Muscle layer of duodenum (tissue), 2 donors: ENCODE measurements around the gene RNASE12.
"Not testable (repeated sequence)": the region's sequence is repeated elsewhere in the genome, so short reads cannot be mapped to it uniquely, and the experiment has no call there.

Source experiments
- H3K27ac ChIP-seq: one replicate; pipeline ENCODE4 v1.7.0; 2013; ENCODE audit warnings: mild to moderate bottlenecking, low read length
- H3K27me3 ChIP-seq: one replicate; pipeline ENCODE4 v1.7.0; 2013; ENCODE audit warnings: low read depth, mild to moderate bottlenecking, control low read depth, low read length
- H3K36me3 ChIP-seq, 2 donors: one replicate each; pipeline ENCODE4 v1.7.0; 2013; ENCODE audit warnings: low read length in 2 of 2, control low read depth in 1 of 2, mild to moderate bottlenecking in 1 of 2; ENCODE audit not compliant: insufficient read depth in 2 of 2, control insufficient read depth in 1 of 2
- H3K4me1 ChIP-seq, 2 donors: one replicate each; pipeline ENCODE4 v1.7.0; 2013; ENCODE audit warnings: low read length in 2 of 2, mild to moderate bottlenecking in 2 of 2, control low read depth in 1 of 2, moderate library complexity in 1 of 2; ENCODE audit not compliant: insufficient read depth in 2 of 2, control insufficient read depth in 1 of 2
- H3K4me3 ChIP-seq, 2 donors: one replicate each; pipeline ENCODE4 v1.7.0; 2013; ENCODE audit warnings: low read length in 2 of 2, low read depth in 1 of 2, mild to moderate bottlenecking in 1 of 2
- H3K9me3 ChIP-seq, 2 donors: one replicate each; pipeline ENCODE4 v1.7.0; 2013; ENCODE audit warnings: low read length in 2 of 2, control low read depth in 1 of 2, mild to moderate bottlenecking in 1 of 2; ENCODE audit not compliant: control insufficient read depth in 1 of 2
- donor health status: healthy.

Gene RNASE12

DNA sequence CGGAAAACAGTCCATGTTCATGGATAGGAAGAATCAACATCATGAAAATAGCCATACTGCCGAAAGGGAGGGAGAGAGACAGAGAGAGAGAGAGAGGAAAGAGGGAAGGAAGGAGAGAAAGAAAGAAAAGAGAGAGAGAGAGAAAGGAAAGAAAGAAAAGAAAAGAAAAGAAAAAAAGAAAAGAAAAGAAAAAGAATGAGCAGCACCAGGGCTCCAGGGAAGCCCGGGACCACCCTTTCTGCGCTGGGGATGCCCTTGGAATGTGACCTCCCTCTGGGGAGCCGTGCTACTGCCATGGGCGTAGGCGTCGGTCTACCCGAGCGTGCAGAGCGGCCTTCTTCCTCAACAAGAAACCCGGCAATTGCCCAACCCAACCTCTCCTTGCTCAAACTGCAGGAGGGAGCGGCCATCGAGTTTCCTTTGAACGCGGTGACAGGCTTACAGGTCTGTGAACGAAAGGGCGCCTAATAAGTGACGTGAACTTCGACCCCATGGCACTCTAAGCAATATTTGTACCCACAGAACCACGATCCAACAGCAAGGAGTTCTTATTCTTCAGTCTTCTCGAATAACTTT is 33.4 kb upstream of the RNASE12 start:
- peak overlapping the region; percentile 39 to 49 for H3K4me3 ChIP-seq
- peaks cover 0 to 20% of the 10 kb centered on the region in 2 donors for H3K4me1 ChIP-seq
- peak overlapping the region; percentile 9 for H3K27ac ChIP-seq
- H3K36me3 ChIP-seq = no peaks in the 10 kb centered on the region
- no peaks in the 10 kb centered on the region for H3K9me3 ChIP-seq
- H3K27me3 ChIP-seq = peaks cover 3% of the 10 kb centered on the region

DNA sequence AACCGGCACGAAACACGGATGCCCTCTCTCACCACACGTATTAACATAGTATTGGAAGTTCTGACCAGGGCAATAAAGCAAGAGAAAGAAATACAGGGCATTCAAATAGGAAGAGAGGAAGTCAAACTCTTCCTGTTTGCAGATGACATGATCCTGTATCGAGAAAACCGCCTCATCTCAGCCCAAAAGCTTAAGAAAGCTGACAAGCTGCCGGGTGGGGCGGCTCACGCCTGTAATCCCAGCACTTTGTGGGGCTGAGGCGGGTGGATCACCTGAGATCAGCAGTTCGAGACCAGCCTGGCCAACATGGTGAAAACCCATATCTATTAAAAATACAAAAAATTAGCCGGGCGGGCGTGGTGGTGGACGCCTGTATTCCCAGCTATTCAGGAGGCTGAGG is 32.6 kb upstream of the RNASE12 start:
- H3K27me3 ChIP-seq = peaks cover 3% of the 10 kb centered on the region
- no peak overlapping the region for H3K27ac ChIP-seq
- H3K9me3 ChIP-seq = no peaks in the 10 kb centered on the region
- peaks cover 0 to 20% of the 10 kb centered on the region in 2 donors for H3K4me1 ChIP-seq
- no peak overlapping the region for H3K4me3 ChIP-seq
- no peaks in the 10 kb centered on the region for H3K36me3 ChIP-seq

DNA sequence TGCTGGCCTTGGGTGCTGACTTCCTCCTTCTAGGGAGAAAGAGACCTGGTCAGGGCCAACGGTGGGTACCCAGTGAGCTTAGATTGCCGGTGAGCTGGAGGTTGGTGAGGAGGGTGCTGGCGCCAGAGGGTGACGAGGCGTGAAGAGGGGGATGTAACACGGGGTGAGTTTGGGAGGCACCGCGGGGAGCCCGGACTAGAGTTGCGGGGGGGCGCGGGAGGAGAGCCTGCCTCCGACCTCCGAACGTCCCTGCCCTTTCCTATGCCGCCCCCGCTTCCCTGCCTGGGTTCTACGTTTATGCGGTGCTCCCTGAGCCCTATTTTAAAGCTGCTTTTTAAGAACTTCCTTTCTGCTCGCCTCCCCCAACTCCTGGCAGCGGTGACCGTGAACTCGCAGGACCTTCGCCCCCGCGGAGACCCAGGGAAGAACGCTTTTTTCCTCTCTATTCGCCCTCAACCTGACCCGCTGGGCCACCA is 31.7 kb upstream of the RNASE12 start:
- Histone ChIP-seq H3K4me1 (peaks cover 0 to 20% of the 10 kb centered on the region in 2 donors), H3K9me3 (no peaks in the 10 kb centered on the region), H3K4me3 (no peak overlapping the region), H3K27ac (no peak overlapping the region), H3K36me3 (no peaks in the 10 kb centered on the region), H3K27me3 (peaks cover 3% of the 10 kb centered on the region)

DNA sequence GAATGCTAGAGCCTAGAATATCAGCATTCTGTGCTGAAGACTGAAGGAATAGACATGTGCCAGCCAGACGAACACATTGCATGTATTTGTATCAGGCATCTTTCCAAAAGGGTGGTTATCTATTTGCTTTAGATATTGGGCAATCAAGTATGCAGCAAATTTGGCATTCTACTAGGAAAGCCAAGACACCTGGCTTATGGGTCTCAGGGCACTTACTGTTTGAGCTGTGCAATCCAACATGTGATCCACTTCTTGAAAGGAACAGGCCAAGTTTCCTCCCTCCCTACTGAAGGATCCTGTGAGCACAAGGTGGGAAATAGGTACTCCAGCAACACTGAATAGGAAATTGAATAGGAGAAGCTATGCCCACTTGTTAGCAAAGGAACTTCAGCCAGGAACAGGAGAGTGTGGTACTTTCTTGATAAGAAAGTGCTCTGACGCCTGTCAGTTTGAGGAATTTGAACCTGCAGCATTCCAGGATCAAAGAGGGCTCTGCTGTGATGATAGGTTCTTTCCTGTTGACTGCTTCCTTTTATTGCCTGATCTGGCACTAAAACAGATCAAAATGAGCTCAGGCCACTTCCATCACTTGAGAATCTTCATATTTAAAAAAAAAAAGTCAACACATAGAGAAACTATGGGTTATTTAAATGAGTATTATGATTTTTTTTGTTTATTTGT is 29.8 kb upstream of the RNASE12 start:
- no peaks in the 10 kb centered on the region for H3K9me3 ChIP-seq
- H3K4me1 ChIP-seq = peaks cover 0 to 14% of the 10 kb centered on the region in 2 donors
- H3K4me3 ChIP-seq = no peak overlapping the region
- H3K27me3 ChIP-seq = no peaks in the 10 kb centered on the region
- H3K27ac ChIP-seq = no peak overlapping the region
- no peaks in the 10 kb centered on the region for H3K36me3 ChIP-seq

DNA sequence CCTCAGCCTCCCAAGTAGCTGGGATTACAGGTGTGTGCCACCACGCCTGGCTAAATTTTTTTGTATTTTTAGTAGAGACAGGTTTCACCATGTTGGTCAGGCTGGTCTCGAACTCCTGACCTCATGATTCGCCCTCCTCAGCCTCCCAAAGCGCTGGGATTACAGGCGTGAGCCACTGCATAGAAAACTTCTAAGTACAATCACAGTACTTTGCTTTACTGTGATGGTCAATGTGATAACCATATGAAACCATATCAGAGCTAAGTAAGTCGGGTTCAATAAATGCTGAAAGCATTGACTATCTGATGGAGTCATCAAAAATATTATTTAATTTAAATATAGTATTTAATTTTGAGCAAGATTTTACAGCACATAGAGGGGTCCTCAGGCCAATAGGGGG is 28.5 kb upstream of the RNASE12 start:
- not testable (repeated sequence) for H3K27ac ChIP-seq, H3K27me3 ChIP-seq, H3K4me3 ChIP-seq, H3K4me1 ChIP-seq, H3K36me3 ChIP-seq, H3K9me3 ChIP-seq

DNA sequence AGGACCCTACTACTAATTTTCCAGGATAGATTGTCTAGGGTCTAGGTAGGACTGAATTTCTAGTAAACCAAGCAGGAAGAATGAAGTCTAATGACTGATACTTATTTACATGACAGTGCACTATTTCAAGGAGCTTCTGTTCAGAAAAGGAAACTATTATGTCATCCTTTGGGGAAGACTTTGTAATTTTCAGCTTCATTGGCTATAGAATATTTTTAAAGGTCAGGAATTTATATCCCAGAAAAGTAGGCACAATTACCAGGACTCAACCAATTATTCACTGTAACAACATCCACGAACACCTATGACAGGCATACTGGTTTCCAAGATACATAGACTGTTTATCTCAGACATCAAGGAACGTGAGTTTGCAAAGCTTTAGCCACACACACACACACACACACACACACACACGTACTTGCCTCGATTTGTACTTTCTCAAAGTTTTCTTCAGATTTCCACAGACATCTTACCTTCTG is 27.1 kb upstream of the RNASE12 start:
- Histone ChIP-seq H3K4me1 (peaks cover 0 to 9% of the 10 kb centered on the region in 2 donors), H3K9me3 (no peaks in the 10 kb centered on the region), H3K27ac (no peak overlapping the region), H3K36me3 (no peaks in the 10 kb centered on the region), H3K27me3 (no peaks in the 10 kb centered on the region), H3K4me3 (no peak overlapping the region)

DNA sequence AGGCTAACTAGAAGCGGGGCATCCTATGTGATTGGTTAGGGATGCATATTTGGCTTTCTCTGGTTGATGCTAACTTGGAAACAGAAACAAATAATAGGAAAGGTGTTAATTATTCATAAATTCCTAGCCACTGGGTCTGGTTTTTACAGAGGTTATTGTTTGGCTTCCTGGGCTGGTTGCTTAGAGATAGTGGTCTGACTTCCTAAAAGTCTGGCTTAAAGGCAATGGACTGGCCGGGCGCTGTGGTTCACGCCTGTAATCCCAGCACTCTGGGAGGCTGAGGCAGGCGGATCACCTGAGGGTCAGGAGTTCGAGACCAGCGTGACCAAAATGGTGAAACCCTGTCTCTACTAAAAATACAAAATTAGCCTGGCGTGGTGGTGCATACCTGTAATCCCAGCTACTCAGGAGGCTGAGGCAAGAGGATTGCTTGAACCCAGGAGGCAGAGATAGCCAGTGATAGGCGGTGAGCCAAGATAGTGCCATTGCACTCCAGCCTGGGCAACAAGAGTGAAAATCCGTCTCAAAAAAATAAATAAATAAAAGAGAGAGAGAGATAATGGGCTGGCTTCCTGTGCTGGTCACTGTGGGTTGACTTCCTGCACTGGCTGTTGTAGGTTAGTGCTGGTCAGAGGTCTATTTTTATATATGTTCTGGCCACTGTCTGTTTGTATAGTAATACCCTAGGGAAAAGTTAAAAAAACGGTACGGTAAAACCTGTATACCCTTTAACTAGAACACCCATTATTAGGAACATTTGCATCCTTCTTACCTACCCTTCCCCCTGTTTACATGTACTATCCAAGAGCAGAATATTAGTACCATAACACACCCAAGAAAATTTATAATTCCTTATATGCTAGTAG is 26.2 kb upstream of the RNASE12 start:
- Histone ChIP-seq H3K4me1 (peaks cover 0 to 3% of the 10 kb centered on the region in 2 donors), H3K36me3 (no peaks in the 10 kb centered on the region), H3K27ac (no peak overlapping the region), H3K9me3 (no peaks in the 10 kb centered on the region), H3K27me3 (no peaks in the 10 kb centered on the region), H3K4me3 (no peak overlapping the region)

DNA sequence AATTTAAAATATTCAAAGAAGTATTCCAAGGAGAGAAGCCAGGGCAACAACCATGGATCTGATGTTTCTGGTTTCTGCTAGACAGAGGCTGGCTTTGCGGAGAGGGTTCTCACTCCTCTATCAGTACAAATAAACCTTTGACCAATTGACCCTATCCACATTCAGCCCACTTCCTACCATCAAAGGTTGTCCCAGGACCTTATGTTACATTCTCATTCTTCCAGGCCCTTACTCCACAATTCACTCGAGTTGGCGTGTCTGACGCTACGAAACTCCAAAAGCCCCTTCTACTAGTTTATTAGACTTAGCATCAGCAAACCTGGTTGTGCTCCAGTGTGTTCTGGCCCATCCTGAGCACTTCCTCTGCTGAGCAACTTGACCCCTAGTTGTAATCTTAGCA is 24.8 kb upstream of the RNASE12 start:
- Histone ChIP-seq H3K27me3 (no peaks in the 10 kb centered on the region), H3K36me3 (no peaks in the 10 kb centered on the region), H3K4me1 (peaks cover 0 to 3% of the 10 kb centered on the region in 2 donors), H3K9me3 (no peaks in the 10 kb centered on the region), H3K27ac (no peak overlapping the region), H3K4me3 (no peak overlapping the region)

DNA sequence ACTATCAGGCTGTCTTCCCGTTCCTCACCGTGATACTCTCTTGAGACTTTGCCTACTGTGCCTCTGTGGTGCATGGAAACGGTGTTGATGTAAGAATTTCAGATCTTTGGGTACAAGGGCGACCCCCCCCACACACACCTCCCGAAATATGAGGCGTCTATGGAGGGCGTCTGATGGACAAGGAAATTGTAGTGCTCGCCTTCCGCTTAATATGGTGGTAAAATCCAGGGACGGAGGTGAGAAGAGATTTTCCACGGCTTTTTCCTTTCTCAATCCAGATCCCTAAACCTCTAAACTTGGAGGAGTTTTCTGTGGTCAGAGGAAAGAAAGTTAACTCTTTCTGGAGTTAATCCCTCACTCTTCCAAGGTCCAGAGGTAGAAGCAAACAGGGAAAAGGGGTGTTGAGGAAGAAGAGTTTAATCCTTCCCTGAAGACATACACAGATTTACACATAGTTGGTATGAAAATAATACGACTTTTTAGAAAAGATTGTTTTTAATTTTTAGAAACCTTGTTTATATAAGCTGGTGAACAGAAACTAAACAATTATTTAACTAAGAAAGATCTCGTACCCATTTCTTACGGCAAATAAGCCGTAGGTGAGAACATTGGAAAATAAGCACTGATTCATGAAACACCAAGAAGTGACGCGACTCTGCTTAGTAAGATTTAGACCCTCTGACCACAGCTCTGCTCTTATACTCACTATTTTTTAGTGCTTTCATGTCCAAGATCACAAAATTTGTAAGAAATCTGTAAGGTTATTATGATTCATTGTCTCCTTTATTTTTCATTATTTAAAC is 23.1 kb upstream of the RNASE12 start:
- peak overlapping the region; percentile 78 to 89 for H3K4me3 ChIP-seq
- no peaks in the 10 kb centered on the region for H3K9me3 ChIP-seq
- H3K4me1 ChIP-seq = peaks cover 0 to 9% of the 10 kb centered on the region in 2 donors
- no peaks in the 10 kb centered on the region for H3K36me3 ChIP-seq
- peak overlapping the region; percentile 84 for H3K27ac ChIP-seq
- H3K27me3 ChIP-seq = no peaks in the 10 kb centered on the region

DNA sequence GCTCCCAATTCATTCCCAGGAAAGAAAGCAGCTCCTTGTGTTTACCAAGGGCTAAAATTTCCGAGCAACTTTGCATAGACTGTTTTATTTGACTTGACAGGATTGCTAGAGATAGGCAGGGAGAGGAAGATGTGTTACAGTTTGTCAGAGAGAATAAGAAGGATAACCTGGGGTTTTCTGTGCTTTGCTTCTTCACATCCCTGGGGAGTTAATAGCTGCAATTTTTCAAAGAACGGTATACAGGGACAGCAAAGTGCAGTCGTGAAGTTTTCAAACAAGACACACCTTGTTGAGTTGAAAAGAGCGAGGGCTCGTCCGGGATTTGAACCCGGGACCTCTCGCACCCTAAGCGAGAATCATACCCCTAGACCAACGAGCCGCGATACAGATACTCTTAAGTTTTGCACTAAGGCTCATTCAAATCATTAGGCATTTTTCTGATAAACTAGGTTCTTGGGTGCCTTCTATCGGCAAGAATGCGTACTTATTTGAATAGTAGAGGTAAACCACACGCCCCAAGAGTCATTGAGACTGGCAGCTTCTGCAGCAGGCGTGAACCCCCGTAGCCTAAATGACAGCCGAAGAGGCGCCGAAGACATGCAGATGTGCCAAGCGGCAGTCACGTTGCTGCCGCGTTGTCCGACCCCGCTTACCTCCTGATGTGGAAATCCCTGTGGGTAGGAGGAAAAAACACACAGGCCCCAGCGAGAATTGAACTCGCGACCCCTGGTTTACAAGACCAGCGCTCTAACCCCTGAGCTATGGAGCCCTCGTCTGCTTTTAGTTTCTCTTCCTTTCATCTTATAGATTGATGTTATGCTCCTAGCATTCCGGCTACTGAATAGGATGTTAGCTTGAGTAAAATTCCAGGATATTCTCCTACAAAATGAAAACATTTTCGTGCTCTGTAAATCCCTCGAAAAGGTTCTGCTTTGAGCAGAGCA is 22.2 kb upstream of the RNASE12 start:
- H3K9me3 ChIP-seq = no peaks in the 10 kb centered on the region

More for the DNA sequence above, 22.2 kb upstream of the RNASE12 start:
- peak overlapping the region; percentile 84 for H3K27ac ChIP-seq
- peak overlapping the region; percentile 78 to 89 for H3K4me3 ChIP-seq
- H3K27me3 ChIP-seq = no peaks in the 10 kb centered on the region
- no peaks in the 10 kb centered on the region for H3K36me3 ChIP-seq
- peaks cover 0 to 9% of the 10 kb centered on the region in 2 donors for H3K4me1 ChIP-seq
